ENCODE data around the gene GCSAML.
A peak's percentile ranks its signal among the peaks of the same experiment; 100 is the strongest.
"Not testable (repeated sequence)": the region's sequence is repeated elsewhere in the genome, so short reads cannot be mapped to it uniquely, and the experiment has no call there.

The GCSAML gene

DNA sequence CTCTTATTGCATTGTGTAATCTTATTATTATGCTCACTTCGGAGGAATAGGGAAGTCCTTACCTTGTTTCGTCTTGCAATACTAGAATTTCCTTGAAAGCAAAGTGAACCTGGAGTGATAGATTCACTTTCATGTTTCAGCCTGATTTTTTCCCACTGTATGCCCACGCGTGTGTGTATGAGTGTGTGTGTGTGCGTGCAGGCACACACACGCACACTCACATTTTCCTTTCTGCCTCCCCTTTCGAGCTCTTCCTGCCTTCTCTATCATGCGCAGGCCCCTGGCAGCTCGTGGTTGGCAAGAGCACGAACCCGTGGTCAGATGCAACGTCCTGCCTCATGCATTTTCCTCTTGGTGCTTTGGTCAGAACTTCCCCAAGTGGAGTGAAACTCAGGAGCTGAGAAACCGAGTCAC lies at the start of gene GCSAML:
Gene GCSAML (plus strand): TSS at position 366 of the 414 bp plus-strand sequence. CDS start 58 bp downstream, outside the sequence.
- no peak for DNase-seq (ENCODE audit: low read depth in 3 of 3, low spot score in 1 of 3)

- no peak for DNase-seq (ENCODE audit: low read depth in 3 of 3, low spot score in 1 of 3)
Observed at GRCh38 chr1:247500865-247501264, 48.1 kb upstream of the GCSAML start.

- no peak for DNase-seq (ENCODE audit: low read depth in 3 of 3, low spot score in 1 of 3)
Observed at GRCh38 chr1:247506831-247507230, 42.1 kb upstream of the GCSAML start.

GRCh38 chr1:247517795-247518612 lies 30.9 kb upstream of the GCSAML start:
- peak in 1 of 3 donors; percentile 2 for DNase-seq (ENCODE audit: low read depth in 3 of 3, low spot score in 1 of 3)

DNA sequence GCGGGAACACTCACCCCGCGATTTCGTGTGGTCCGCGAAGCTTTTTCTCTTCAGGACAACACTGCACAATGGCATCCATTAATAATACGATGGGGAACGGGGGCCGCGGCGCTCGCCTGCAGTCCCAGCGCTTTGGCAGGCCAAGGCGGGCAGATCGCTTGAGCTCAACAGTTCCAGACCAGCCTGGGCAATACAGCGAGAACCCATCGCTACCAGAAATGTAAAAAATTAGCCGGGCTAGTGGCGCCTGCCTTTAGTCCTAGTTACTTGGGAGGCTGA lies 30.4 kb upstream of the GCSAML start:
- no peak for DNase-seq (ENCODE audit: low read depth in 3 of 3, low spot score in 1 of 3)

DNA sequence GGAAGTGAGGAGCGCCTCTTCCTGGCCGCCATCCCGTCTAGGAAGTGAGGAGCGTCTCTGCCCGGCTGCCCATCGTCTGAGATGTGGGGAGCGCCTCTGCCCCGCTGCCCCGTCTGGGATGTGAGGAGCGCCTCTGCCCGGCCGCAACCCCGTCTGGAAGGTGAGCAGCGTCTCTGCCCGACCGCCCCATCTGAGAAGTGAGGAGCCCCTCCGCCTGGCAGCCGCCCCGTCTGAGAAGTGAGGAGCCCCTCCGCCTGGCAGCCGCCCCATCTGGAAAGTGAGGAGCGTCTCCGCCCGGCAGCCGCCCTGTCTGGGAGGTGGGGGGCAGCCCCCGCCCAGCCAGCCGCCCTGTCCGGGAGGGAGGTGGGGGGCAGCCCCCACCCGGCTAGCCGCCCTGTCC lies 27.0 kb upstream of the GCSAML start:
- DNase-seq (ENCODE audit: low read depth in 3 of 3, low spot score in 1 of 3): not testable (repeated sequence)

GRCh38 chr1:247528812-247529474 lies 20.0 kb upstream of the GCSAML start:
- no peak for DNase-seq (ENCODE audit: low read depth in 3 of 3, low spot score in 1 of 3)

- DNase-seq (ENCODE audit: low read depth in 3 of 3, low spot score in 1 of 3): no peak
Observed at GRCh38 chr1:247529771-247530355, 19.1 kb upstream of the GCSAML start.

DNA sequence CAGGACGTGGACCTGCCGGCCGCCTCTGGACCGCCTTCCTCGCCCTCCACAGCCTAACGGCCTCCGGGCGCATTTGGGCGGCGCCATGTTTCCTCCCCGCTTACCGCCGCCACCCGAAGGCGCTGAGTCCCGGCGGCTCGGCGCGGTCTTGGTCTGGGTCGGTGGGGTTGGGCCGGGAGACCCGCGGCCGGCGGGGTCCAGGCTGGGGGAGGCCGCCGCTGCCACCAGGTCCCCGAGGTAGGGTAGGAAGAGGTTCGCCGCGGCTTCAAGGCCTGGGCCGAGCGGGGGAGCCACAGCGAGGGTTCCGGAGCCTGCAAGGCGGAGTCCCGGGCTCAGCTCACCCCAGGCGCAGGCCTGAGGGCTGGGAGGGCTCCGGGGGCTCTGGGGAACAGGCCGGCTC lies 18.1 kb upstream of the GCSAML start:
- DNase-seq (ENCODE audit: low read depth in 3 of 3, low spot score in 1 of 3): no peak

GRCh38 chr1:247531937-247532336 lies 17.0 kb upstream of the GCSAML start:
- no peak for DNase-seq (ENCODE audit: low read depth in 3 of 3, low spot score in 1 of 3)

GRCh38 chr1:247535402-247535801 lies 13.5 kb upstream of the GCSAML start:
- DNase-seq (ENCODE audit: low read depth in 3 of 3, low spot score in 1 of 3): no peak

GRCh38 chr1:247536340-247536739 lies 12.6 kb upstream of the GCSAML start, which contains the start of gene OR2C3:
TSS of gene OR2C3 (minus strand) at chr1:247536440. CDS start at chr1:247532511, 3,929 bp downstream.
- DNase-seq (ENCODE audit: low read depth in 3 of 3, low spot score in 1 of 3): no peak

- no peak for DNase-seq (ENCODE audit: low read depth in 3 of 3, low spot score in 1 of 3)
Observed at GRCh38 chr1:247538561-247538960, 10.4 kb upstream of the GCSAML start.

DNA sequence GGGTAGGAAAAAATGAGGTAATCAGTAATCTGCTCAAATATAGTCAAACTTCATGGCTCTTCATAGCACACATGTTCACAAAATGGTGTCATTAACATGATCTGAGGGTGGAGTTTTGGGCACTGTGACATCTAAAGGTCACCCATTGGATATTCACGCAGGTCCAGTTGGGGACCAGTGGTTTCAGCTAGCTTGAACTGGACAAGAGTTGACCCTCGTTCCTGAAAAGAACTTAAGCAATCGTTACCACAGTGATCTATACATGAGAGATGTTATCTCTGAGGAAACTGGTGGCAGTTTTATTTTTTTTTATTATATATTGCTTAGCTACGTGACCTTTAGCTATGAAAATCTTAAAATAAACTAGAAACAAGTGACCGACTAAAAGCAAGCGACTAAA lies 9.7 kb upstream of the GCSAML start:
- no peak for DNase-seq (ENCODE audit: low read depth in 3 of 3, low spot score in 1 of 3)

DNA sequence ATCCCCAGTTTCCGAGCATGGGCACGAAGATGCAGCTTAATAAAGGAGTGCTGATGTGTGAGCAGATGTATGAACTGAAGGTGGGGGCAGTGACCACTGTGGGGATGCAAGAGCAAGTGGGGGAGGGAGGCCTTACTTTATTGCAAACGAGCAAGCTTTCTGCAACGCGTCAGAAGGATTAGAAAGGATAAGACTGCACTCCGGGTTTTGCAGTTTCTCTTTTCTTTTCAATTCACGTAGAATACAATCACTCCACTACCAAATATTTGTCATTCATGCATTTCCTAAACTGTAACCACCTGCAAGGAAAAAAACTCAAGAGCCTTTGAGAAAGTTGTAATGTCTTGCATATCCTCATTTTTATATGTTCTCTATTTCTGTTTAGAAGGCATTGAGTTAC lies 8.4 kb upstream of the GCSAML start:
- no peak for DNase-seq (ENCODE audit: low read depth in 3 of 3, low spot score in 1 of 3)

DNA sequence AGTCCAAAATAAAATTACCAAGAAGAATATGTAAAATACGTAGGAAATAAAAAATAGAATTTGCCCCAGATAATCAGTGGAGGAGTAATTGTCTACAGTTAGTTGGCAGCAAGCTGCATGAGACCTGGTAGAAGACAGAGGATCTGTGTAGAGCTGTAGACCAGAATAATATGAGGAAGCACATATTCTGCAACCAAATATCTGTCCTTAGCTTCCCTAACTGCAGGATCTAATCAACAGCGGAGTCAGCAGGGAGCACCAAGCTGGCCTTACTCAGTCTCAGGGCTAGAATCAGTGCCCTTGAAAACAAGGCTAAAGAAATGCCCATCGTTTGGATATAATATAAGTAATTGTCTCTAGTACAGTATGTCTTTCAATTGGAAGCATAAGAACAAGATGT lies 6.1 kb upstream of the GCSAML start:
- no peak for DNase-seq (ENCODE audit: low read depth in 3 of 3, low spot score in 1 of 3)

- no peak for DNase-seq (ENCODE audit: low read depth in 3 of 3, low spot score in 1 of 3)
Observed at GRCh38 chr1:247548092-247548491, 842 bp upstream of the GCSAML start.

DNA sequence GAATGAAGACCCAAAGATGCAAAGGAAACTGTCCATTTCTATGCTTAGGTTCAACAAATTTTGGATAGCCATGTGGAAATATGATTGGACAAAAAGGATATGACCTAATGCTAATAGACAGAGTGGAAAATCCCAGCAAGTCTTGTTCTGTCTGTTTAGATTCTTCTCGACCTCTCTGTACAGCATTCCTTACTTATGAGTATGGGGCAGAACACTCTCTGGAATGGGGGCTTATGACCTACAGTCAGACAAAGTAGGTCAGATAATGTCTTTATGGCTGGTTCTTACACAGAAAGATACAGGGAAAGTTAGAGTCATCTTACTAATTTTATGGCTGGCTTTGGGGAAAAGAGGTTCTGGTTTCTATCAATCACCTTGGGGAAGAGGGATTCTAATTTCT lies 2.8 kb downstream of the GCSAML start:
- no peak for DNase-seq (ENCODE audit: low read depth in 3 of 3, low spot score in 1 of 3)

DNA sequence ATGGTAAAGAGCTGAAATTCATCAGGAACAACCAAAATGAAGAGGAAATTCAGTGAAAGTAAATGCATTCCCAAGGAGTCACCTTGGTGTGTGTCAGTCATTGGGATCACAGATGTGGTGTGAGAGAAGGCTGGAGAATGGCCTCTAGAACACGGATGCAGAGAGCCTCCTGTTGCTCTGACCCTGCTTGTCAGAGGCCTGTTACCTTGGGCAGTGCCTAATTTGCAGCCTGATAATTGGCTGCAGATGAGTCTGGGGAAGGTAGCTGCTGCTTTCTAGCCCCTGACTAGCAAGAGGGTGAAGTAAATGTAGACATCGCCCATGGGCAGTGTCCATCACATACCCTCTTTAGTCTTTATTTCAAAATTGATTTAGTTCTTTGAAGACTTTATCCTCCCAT lies 3.3 kb downstream of the GCSAML start:
- DNase-seq (ENCODE audit: low read depth in 3 of 3, low spot score in 1 of 3): no peak

DNA sequence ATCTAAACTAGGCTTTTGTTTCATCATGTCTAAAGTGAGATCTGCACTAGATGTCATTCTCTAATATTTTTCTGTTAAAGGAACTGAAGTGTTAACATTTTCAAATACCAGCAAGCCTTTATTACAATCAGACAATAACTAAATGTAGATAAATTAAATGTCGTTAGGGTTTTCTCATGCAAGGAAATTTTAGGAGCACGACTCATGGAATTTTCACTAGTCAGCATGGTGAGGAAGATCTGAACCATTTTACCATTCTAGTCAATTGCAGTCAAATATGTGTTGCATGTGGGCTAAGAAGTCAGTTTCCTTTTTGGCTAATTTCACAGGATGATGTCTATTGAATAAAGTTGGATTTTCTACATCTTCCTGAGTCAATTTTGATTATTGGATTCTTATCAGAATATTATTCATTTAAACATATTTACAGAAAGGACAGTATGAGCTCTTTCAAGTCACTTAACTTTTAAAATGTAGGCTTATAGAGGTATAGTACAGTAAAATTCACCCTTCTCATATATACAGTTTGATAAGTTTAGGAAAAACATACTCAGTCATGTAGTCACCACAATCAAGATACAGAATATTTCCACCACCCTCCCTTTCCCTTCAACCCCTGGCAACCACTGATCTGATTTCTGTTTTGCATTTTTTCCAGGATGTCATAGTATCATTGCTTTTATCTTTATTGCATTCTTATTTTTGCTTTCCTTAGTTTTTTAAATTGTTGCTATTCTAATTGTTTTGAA lies 9.2 kb downstream of the GCSAML start:
- DNase-seq (ENCODE audit: low read depth in 3 of 3, low spot score in 1 of 3): no peak

DNA sequence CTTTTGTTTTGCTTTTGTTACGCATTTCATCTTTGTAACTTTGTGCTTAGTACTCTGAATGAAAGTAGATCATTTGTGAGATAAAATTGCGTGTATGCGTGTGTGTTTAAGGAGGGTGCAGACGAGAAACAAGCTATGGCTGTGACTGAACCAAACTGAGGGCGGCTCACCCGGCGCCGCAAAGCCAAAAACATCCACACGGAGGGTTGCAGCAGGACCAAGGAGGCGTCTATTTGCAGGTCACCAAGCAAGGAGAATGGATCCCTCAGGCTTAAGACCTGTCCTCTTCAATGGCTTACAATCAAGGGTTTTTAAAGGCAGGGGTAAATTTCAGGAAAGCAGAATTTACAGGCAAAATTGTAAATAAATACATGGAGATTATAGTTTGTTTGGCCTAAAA lies 12.8 kb downstream of the GCSAML start:
- DNase-seq (ENCODE audit: low read depth in 3 of 3, low spot score in 1 of 3): no peak

GRCh38 chr1:247562198-247562597 lies 13.3 kb downstream of the GCSAML start:
- DNase-seq (ENCODE audit: low read depth in 3 of 3, low spot score in 1 of 3): no peak

Measured in stimulated activated CD4-positive, alpha-beta T cell treated with anti-CD3 and anti-CD28 coated beads, TNF-alpha, amount 100 ng/mL, for 1 hour (primary cell).